T-cell (primary cell): Measurements from ENCODE around the gene SLC30A7. TPM values are rescaled to one million over a fixed set of nuclear protein-coding genes. Genes with fewer than 3 reads are reported as not detected.

Source experiments
- ATAC-seq, 4 experiments: fragments of 200-7000 bp in 3 of 4; fragments of 150-1000 bp in 1 of 4; cut with Tn5 transposase; replicated peaks in 1 of 4; 1 replicate in 3 of 4; 2 replicates in 1 of 4; pipeline ENCODE4 v1.10.0; 2021; ENCODE audit warnings: moderate library complexity in 3 of 4, mild to moderate bottlenecking in 2 of 4, moderate number of reproducible peaks in 1 of 4
- CTCF ChIA-PET, 2 donors: fragments of 300-600 bp; sonication (Branson Sonifier 250); formaldehyde crosslinking; loops; one replicate each; lab custom pipeline; 2022; ENCODE audit warnings: antibody characterized with exemption in 2 of 2; lab: Charles Lee
- POLR2A ChIA-PET, 2 donors: fragments of 300-600 bp; sonication (Branson Sonifier 250); formaldehyde crosslinking; loops; one replicate each; lab custom pipeline; 2022; ENCODE audit warnings: antibody characterized with exemption in 2 of 2; lab: Charles Lee
- DNase-seq, 35 experiments: peaks; one replicate each; pipeline versions ENCODE4 v3.0.0 to v3.0.0-alpha.2; 2013 to 2023
- H3K27ac ChIP-seq: one replicate; pipeline ENCODE4 v1.5.1; 2013; ENCODE audit warnings: low read length
- H3K27me3 ChIP-seq, 2 experiments: replicated peaks in 1 of 2; 1 replicate in 1 of 2; 2 replicates in 1 of 2; pipeline versions ENCODE4 v1.6.1 to v1.7.0; 2013; ENCODE audit warnings: low read length in 1 of 2, mixed read lengths in 1 of 2; ENCODE audit not compliant: control insufficient read depth in 2 of 2, insufficient read depth in 2 of 2; ENCODE audit errors: extremely low read depth in 1 of 2
- H3K36me3 ChIP-seq, 2 donors: 1 replicate in 1 of 2; 2 replicates in 1 of 2; pipeline versions ENCODE4 v1.6.1 to v1.7.0; 2013; ENCODE audit warnings: low read length in 1 of 2; ENCODE audit not compliant: control insufficient read depth in 2 of 2, insufficient read depth in 1 of 2; ENCODE audit errors: extremely low read depth in 1 of 2
- H3K4me1 ChIP-seq, 2 experiments: 1 replicate in 1 of 2; 2 replicates in 1 of 2; pipeline versions ENCODE4 v1.6.1 to v1.7.0; 2013; ENCODE audit warnings: low read length in 2 of 2, mixed read lengths in 1 of 2; ENCODE audit not compliant: insufficient read depth in 2 of 2, control insufficient read depth in 1 of 2; ENCODE audit errors: extremely low read depth in 1 of 2
- H3K4me3 ChIP-seq, 2 donors: 1 replicate in 1 of 2; 2 replicates in 1 of 2; pipeline versions ENCODE4 v1.5.1 to v1.7.0; 2013; ENCODE audit warnings: mild to moderate bottlenecking in 2 of 2, low read length in 1 of 2, moderate library complexity in 1 of 2; ENCODE audit not compliant: control insufficient read depth in 1 of 2; ENCODE audit errors: extremely low read depth in 1 of 2
- H3K9me3 ChIP-seq: 2 replicates; pipeline ENCODE4 v1.7.0; 2013
- H3K27ac Mint-ChIP-seq, 2 donors: one replicate each; pipeline ENCODE4 v1.8.0; 2020 to 2021; ENCODE audit warnings: mild to moderate bottlenecking in 2 of 2, mixed read lengths in 2 of 2
- H3K27me3 Mint-ChIP-seq, 2 donors: one replicate each; pipeline ENCODE4 v1.8.0; 2021 to 2022; ENCODE audit warnings: mixed read lengths in 2 of 2
- H3K36me3 Mint-ChIP-seq: one replicate; pipeline ENCODE4 v1.8.0; 2021; ENCODE audit warnings: mixed read lengths
- H3K4me1 Mint-ChIP-seq, 3 donors: one replicate each; pipeline ENCODE4 v1.8.0; 2020 to 2022; ENCODE audit warnings: mixed read lengths in 3 of 3, mild to moderate bottlenecking in 1 of 3
- H3K4me3 Mint-ChIP-seq, 3 donors: one replicate each; pipeline ENCODE4 v1.8.0; 2020 to 2022; ENCODE audit warnings: mild to moderate bottlenecking in 3 of 3, mixed read lengths in 3 of 3, moderate library complexity in 3 of 3
- H3K9me3 Mint-ChIP-seq, 3 donors: one replicate each; pipeline ENCODE4 v1.8.0; 2020 to 2022; ENCODE audit warnings: mixed read lengths in 3 of 3
- WGBS: methylation state at CpG from one replicate; pipeline ENCODE4 v1.1.5; 2013; ENCODE audit warnings: missing lambda C conversion rate; ENCODE audit not compliant: insufficient coverage; 5-methylcytosine and 5-hydroxymethylcytosine counted together
- total RNA-seq, 35 experiments: library from RNA in 6 of 35; stranded (reverse) in 6 of 35; fragments of 120-200 nt in 1 of 35; gene quantifications; one replicate each; pipeline versions ENCODE4 v1.2.1 to v1.2.4 and lab custom pipeline; 2013 to 2026

Gene SLC30A7
- total RNA-seq, 5 donors from 2014 or later (not counting 1 experiment from before 2014, with no cell fraction given): 28.8 to 44.1 (median 36.9) TPM

GRCh38 chr1:100995198-100995988, 99.5 kb downstream of the SLC30A7 start:
- Mint-ChIP-seq H3K27ac (peak overlapping the region; percentile 52 to 86), H3K9me3 (no peaks in the 10 kb centered on the region), H3K4me1 (peaks cover 27 to 34% (median 31%) of the 10 kb centered on the region in 3 donors), H3K36me3 (peaks cover 56% of the 10 kb centered on the region), H3K4me3 (peak overlapping the region in 1 of 3 donors; percentile 31), H3K27me3 (no peaks in the 10 kb centered on the region)
- no peak overlapping the region for H3K4me3 ChIP-seq
- WGBS: no CpG with 5 or more reads among the region's 4 CpGs
- peaks cover 8 to 27% of the 10 kb centered on the region in 2 donors for H3K36me3 ChIP-seq
- peaks cover 3 to 11% of the 10 kb centered on the region in 2 experiments for H3K4me1 ChIP-seq
- no peak overlapping the region for H3K27ac ChIP-seq
- H3K27me3 ChIP-seq: no peaks in the 10 kb centered on the region
- CTCF ChIA-PET: interaction anchor here in 1 of 2 donors (1.3 kb wide), 1 partner anchor 32 kb away, joined by 5 read pairs; no protein-coding TSS in a partner anchor
- ATAC-seq (peak; percentile 34 to 81 (median 62)), DNase-seq (peak in 1 of 35 experiments; percentile 12)
- H3K9me3 ChIP-seq: no peaks in the 10 kb centered on the region
- POLR2A ChIA-PET: no interaction called here

- Mint-ChIP-seq H3K9me3 (no peaks in the 10 kb centered on the region), H3K4me1 (peaks cover 44 to 52% (median 51%) of the 10 kb centered on the region in 3 donors), H3K27me3 (no peaks in the 10 kb centered on the region), H3K27ac (no peak overlapping the region), H3K36me3 (peaks cover 46% of the 10 kb centered on the region), H3K4me3 (no peak overlapping the region)
- DNase-seq: no peak
- Histone ChIP-seq H3K4me3 (no peak overlapping the region), H3K9me3 (no peaks in the 10 kb centered on the region), H3K27me3 (no peaks in the 10 kb centered on the region), H3K36me3 (peaks cover 0 to 27% of the 10 kb centered on the region in 2 donors), H3K27ac (no peak overlapping the region), H3K4me1 (peaks cover 13 to 30% of the 10 kb centered on the region in 2 experiments)
- 80% methylated on average over 1 of the region's 1 CpG for WGBS
- CTCF ChIA-PET: no interaction called here
- POLR2A ChIA-PET: no interaction called here
- ATAC-seq: no peak
Measured at GRCh38 chr1:100998426-100998825, 102.5 kb downstream of the SLC30A7 start.

DNA sequence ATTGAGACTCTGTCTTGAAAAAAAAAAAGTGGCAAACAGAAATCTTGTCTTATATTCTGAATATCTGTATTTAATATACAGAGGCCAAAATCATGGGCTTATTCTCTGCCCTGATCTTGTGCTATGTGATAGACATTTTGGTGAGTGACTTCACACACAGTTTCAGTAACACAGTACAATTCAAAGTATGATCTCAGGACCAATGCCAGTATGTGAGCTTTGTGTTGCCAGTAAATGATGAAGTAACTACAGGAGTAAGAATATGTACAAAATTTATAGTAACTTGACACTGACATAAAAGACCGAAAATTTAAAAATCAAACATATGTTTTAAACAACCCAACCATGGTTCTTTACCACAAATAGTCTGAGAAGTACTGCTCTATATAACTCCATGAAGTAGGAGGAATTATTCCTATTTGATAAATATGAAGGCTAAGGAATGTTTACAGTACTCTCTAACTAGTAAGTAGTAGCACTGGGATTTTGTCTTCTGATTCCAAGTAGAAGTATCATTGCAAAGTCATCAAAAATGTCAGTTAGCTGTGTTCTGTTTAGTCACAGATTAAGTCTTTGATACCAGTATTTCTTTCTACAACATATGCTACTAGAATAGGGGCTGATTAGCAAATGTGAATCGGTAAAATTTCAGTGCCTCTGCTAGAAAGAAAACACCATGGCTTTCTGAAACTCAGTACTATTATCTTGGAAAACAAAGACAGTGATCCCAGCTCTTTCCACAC, 104.4 kb downstream of the SLC30A7 start:
- no peak overlapping the region for H3K4me3 ChIP-seq
- H3K27me3 ChIP-seq: no peaks in the 10 kb centered on the region
- CTCF ChIA-PET: no interaction called here
- Mint-ChIP-seq H3K4me1 (peaks cover 49 to 58% (median 56%) of the 10 kb centered on the region in 3 donors), H3K4me3 (no peak overlapping the region), H3K27ac (peak overlapping the region in 1 of 2 donors; percentile 6), H3K36me3 (peaks cover 36% of the 10 kb centered on the region), H3K27me3 (no peaks in the 10 kb centered on the region), H3K9me3 (no peaks in the 10 kb centered on the region)
- ATAC-seq: no peak
- WGBS: no CpG with 5 or more reads among the region's 2 CpGs
- H3K36me3 ChIP-seq: peaks cover 0 to 27% of the 10 kb centered on the region in 2 donors
- POLR2A ChIA-PET: no interaction called here
- no peak overlapping the region for H3K27ac ChIP-seq
- peaks cover 13 to 45% of the 10 kb centered on the region in 2 experiments for H3K4me1 ChIP-seq
- H3K9me3 ChIP-seq: no peaks in the 10 kb centered on the region
- no peak for DNase-seq

GRCh38 chr1:101002551-101002950, 106.7 kb downstream of the SLC30A7 start:
- peak overlapping the region; percentile 77 to 83 for H3K27ac Mint-ChIP-seq
- peak overlapping the region in 1 of 3 donors; percentile 28 for H3K4me3 Mint-ChIP-seq
- H3K36me3 Mint-ChIP-seq: peaks cover 31% of the 10 kb centered on the region

DNA sequence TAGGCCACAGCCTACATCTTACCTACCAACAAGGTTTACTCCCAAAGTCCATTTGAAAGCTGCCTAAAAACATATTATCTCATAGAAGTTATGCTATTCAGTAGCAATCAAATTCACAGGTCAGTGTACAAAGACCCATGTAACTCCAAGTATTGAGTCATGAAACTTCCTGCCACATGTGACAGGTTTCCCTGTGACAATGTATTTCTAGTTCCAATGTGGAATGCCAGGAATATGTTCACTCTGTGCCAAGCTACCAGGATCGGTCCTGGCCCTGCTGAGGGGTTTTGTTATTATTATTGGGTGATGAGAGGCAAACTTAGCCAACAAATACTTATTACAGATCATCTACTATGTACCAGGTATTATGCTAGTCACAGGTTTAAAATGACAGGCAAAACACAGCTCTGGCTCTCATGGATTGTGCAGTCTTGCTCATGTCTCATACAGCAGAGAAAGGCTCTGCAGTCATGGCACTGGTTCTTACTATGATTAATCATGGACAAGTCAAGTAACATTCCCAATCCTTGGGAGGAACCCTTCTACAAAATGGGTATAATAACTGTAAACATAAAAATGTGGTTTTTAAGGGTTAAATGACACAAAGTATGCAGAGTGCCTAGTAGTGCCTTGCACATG, 107.2 kb downstream of the SLC30A7 start:
- Mint-ChIP-seq H3K36me3 (peaks cover 31% of the 10 kb centered on the region), H3K9me3 (no peaks in the 10 kb centered on the region), H3K4me3 (peak overlapping the region in 1 of 3 donors; percentile 28), H3K27me3 (no peaks in the 10 kb centered on the region), H3K27ac (peak overlapping the region; percentile 77 to 83), H3K4me1 (peaks cover 56 to 67% (median 59%) of the 10 kb centered on the region in 3 donors)
- CTCF ChIA-PET: interaction anchor here (0.7 to 1.6 kb wide), 5 partner anchors 16 to 306 kb away, joined by 3 to 8 read pairs (median 3); no protein-coding TSS in a partner anchor
- Histone ChIP-seq H3K27ac (no peak overlapping the region), H3K4me1 (peaks cover 16 to 43% of the 10 kb centered on the region in 2 experiments), H3K36me3 (peaks cover 0 to 18% of the 10 kb centered on the region in 2 donors), H3K9me3 (no peaks in the 10 kb centered on the region), H3K4me3 (no peak overlapping the region), H3K27me3 (no peaks in the 10 kb centered on the region)
- no peak for ATAC-seq
- POLR2A ChIA-PET: no interaction called here
- no CpG with 5 or more reads among the region's 1 CpG for WGBS
- no peak for DNase-seq

More at GRCh38 chr1:101002551-101002950, 106.7 kb downstream of the SLC30A7 start:
- Histone ChIP-seq H3K4me1 (peaks cover 16 to 43% of the 10 kb centered on the region in 2 experiments), H3K36me3 (peaks cover 0 to 18% of the 10 kb centered on the region in 2 donors), H3K9me3 (no peaks in the 10 kb centered on the region), H3K27ac (no peak overlapping the region), H3K27me3 (no peaks in the 10 kb centered on the region), H3K4me3 (no peak overlapping the region)
- ATAC-seq (peak in 3 of 4 experiments; percentile 26 to 49 (median 39)), DNase-seq (peak in 1 of 35 experiments; percentile 17)
- WGBS: no CpG with 5 or more reads among the region's 2 CpGs
- peaks cover 53 to 63% (median 58%) of the 10 kb centered on the region in 3 donors for H3K4me1 Mint-ChIP-seq
- CTCF ChIA-PET: interaction anchor here (1.0 to 1.2 kb wide), 3 partner anchors 15 to 286 kb away, joined by 3 to 4 read pairs (median 3); no protein-coding TSS in a partner anchor
- H3K9me3 Mint-ChIP-seq: no peaks in the 10 kb centered on the region
- H3K27me3 Mint-ChIP-seq: no peaks in the 10 kb centered on the region
- POLR2A ChIA-PET: no interaction called here
